Sigmoid colon (tissue), 4 donors: Measurements from ENCODE around the gene MAP2K1.

Source experiments
- EP300 ChIP-seq, 4 donors: sonication (generic); formaldehyde crosslinking; IDR thresholded peaks; one replicate each; pipeline ENCODE4 v1.6.1; 2017; ENCODE audit warnings: antibody characterized with exemption in 4 of 4
- POLR2A ChIP-seq, 2 donors: fragments of 450-650 bp; IDR thresholded peaks; one replicate each; pipeline ENCODE4 v1.6.1; 2016; ENCODE audit warnings: antibody characterized with exemption in 2 of 2, mild to moderate bottlenecking in 2 of 2, moderate library complexity in 2 of 2
- TF ChIP-seq, protein P1 (sequence below), 4 experiments: fragments of 450-650 bp in 3 of 4; fragments of 200-600 bp in 1 of 4; IDR thresholded peaks; one replicate each; pipeline ENCODE4 v1.5.1; 2016 to 2019; ENCODE audit warnings: antibody characterized with exemption in 4 of 4, mild to moderate bottlenecking in 3 of 4, moderate library complexity in 2 of 4

DNA sequence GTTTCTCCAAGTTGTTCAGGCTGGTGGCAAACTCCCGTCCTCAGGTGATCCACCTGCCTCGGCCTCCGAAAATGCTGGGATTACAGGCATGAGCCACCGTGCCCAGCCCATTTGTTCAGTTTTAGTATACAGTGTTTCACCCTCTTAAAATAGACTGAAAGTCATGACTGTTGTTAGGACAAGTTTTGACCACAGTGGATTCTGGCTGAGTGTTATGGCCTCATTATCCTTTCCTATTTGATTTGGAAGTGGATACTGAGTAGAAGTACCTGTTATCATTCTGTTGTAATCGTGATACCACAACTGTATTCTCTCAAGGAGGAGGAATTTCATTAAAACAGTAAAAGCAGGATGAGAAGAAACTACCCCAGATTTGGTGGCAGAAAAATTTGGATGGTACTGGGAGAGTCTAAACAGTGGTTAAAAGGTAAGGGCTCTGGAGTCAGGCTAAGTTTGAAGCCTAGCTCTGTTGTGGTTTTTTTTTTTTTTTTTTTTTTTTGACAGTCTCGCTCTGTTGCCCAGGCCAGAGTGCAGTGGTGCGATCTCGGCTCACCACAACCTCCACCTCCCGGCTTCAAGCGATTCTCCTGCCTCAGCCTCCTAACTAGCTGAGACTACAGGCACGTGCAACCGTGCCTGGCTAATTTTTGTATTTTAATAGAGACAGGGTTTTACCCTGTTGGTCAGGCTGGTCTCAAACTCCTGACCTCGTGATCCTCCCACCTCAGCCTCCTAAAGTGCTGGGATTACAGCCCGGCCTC is 2.6 kb downstream of the MAP2K1 start:
- TF ChIP-seq, protein P1, sequence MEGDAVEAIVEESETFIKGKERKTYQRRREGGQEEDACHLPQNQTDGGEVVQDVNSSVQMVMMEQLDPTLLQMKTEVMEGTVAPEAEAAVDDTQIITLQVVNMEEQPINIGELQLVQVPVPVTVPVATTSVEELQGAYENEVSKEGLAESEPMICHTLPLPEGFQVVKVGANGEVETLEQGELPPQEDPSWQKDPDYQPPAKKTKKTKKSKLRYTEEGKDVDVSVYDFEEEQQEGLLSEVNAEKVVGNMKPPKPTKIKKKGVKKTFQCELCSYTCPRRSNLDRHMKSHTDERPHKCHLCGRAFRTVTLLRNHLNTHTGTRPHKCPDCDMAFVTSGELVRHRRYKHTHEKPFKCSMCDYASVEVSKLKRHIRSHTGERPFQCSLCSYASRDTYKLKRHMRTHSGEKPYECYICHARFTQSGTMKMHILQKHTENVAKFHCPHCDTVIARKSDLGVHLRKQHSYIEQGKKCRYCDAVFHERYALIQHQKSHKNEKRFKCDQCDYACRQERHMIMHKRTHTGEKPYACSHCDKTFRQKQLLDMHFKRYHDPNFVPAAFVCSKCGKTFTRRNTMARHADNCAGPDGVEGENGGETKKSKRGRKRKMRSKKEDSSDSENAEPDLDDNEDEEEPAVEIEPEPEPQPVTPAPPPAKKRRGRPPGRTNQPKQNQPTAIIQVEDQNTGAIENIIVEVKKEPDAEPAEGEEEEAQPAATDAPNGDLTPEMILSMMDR (IDR thresholded peaks at IDR 0.05): no peak
- TF ChIP-seq POLR2A (IDR thresholded peaks at IDR 0.05) (no peak), EP300 (IDR thresholded peaks at IDR 0.05) (no peak)
